ENCODE results near the gene DMRTA2. TPM values are rescaled to one million over a fixed set of nuclear protein-coding genes. Genes with fewer than 3 reads are reported as not detected.

The DMRTA2 gene
- total RNA-seq, 2 experiments from 2014 or later, result not detected

DNA sequence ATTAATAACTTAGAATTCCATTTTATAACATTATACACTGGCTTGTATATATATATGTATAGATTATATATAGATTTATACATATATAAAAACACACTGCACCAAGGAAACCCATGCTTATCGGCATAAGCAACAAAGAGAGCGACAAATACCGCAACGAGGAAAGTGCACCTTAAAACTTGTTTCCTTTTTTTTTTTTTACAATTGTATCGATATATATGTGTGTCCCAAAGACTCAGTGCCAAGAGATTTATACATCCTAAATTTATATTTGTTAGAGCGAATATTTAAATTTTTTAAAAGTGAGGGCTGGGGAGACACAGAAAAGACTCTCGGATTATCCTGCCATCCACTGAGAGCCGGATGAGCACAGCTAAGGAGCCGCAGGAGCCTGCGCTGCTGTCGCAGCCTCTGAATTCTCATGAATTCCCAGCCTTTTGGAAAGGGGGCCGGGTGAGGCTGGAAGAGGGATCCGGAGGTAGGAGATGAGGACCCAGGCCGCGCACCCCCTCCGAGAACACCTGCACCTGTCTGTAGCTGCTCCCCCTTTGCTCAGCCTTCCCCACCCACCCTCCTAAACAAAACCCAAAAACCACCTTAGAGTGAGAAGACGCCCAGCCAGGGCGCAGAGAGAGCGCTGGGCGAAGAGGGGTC is 5.2 kb downstream of the DMRTA2 start:
- no peak overlapping the region for H2AFZ ChIP-seq (ENCODE audit: low read length)
- H3K79me2 ChIP-seq (ENCODE audit: insufficient read depth, low read depth, low read length), result no peaks in the 10 kb centered on the region
- no peaks in the 10 kb centered on the region for H4K20me1 ChIP-seq (ENCODE audit: insufficient read depth, low read length)
- ChIA-PET POLR2A (no interaction called here), CTCF (ENCODE audit: unreplicated experiment) (no interaction called here)
- H3K4me3 ChIP-seq (ENCODE audit: low read depth, low read length, poor library complexity, severe bottlenecking), result no peak overlapping the region
- TF ChIP-seq EZH2phosphoT487 (IDR thresholded peaks at IDR 0.05; ENCODE audit: borderline replicate concordance, low read depth, low read length), result no peak
- TF ChIP-seq, protein P1, sequence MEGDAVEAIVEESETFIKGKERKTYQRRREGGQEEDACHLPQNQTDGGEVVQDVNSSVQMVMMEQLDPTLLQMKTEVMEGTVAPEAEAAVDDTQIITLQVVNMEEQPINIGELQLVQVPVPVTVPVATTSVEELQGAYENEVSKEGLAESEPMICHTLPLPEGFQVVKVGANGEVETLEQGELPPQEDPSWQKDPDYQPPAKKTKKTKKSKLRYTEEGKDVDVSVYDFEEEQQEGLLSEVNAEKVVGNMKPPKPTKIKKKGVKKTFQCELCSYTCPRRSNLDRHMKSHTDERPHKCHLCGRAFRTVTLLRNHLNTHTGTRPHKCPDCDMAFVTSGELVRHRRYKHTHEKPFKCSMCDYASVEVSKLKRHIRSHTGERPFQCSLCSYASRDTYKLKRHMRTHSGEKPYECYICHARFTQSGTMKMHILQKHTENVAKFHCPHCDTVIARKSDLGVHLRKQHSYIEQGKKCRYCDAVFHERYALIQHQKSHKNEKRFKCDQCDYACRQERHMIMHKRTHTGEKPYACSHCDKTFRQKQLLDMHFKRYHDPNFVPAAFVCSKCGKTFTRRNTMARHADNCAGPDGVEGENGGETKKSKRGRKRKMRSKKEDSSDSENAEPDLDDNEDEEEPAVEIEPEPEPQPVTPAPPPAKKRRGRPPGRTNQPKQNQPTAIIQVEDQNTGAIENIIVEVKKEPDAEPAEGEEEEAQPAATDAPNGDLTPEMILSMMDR (conservative IDR thresholded peaks at IDR 0.05; ENCODE audit: low read length), result no peak
- H3K9me2 ChIP-seq (ENCODE audit: insufficient read depth, low read length), result no peaks in the 10 kb centered on the region
- no TSS peak for BruUV-seq (replicated peaks)
- H3K27ac ChIP-seq (ENCODE audit: low read depth, low read length, poor library complexity, severe bottlenecking), result no peak overlapping the region
- H3K9me3 ChIP-seq (ENCODE audit: low read length), result no peaks in the 10 kb centered on the region
- no peaks in the 10 kb centered on the region for H3K4me1 ChIP-seq (ENCODE audit: insufficient read depth, low read length, poor library complexity, severe bottlenecking)
- no peak overlapping the region for H3K4me2 ChIP-seq (ENCODE audit: low read length)
- intact Hi-C loops (cut with micrococcal nuclease; ENCODE audit: unreplicated experiment), result no loop called here
- no peaks in the 10 kb centered on the region for H3K36me3 ChIP-seq (ENCODE audit: insufficient read depth, low read length)
- DNase-seq (ENCODE audit: low spot score), result no peak

DNA sequence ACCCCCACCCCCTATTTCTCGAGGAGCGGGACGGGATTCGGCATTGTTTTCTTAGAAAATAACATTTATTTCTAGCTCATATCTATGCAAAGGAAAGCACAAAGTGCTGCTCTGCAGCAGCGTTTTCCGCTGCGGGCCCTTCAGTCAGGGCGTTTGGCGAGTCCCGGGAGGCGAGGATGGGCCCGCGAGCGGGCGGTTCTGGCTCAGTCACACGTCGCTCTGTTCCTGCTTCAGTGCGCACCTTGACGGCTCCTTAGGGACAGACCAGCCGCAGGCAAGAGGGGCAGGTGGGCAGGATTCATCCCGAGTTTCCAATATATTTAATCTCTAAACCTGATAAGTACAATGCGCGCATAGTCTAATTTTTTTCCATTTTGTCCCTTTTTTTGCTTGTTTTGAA is 5.7 kb downstream of the DMRTA2 start:
- Histone ChIP-seq H3K36me3 (ENCODE audit: insufficient read depth, low read length) (no peaks in the 10 kb centered on the region), H3K9me2 (ENCODE audit: insufficient read depth, low read length) (no peaks in the 10 kb centered on the region), H3K79me2 (ENCODE audit: insufficient read depth, low read depth, low read length) (no peaks in the 10 kb centered on the region), H3K9me3 (ENCODE audit: low read length) (no peaks in the 10 kb centered on the region), H3K4me2 (ENCODE audit: low read length) (no peak overlapping the region), H3K4me3 (ENCODE audit: low read depth, low read length, poor library complexity, severe bottlenecking) (no peak overlapping the region), H3K4me1 (ENCODE audit: insufficient read depth, low read length, poor library complexity, severe bottlenecking) (no peaks in the 10 kb centered on the region), H2AFZ (ENCODE audit: low read length) (no peak overlapping the region), H4K20me1 (ENCODE audit: insufficient read depth, low read length) (no peaks in the 10 kb centered on the region), H3K27ac (ENCODE audit: low read depth, low read length, poor library complexity, severe bottlenecking) (no peak overlapping the region)
- intact Hi-C loops (cut with micrococcal nuclease; ENCODE audit: unreplicated experiment), result no loop called here
- no peak for TF ChIP-seq EZH2phosphoT487 (IDR thresholded peaks at IDR 0.05; ENCODE audit: borderline replicate concordance, low read depth, low read length)
- TF ChIP-seq, protein P1 (conservative IDR thresholded peaks at IDR 0.05; ENCODE audit: low read length), result no peak
- ChIA-PET POLR2A (no interaction called here), CTCF (ENCODE audit: unreplicated experiment) (no interaction called here)
- BruUV-seq (replicated peaks), result no TSS peak
- DNase-seq (ENCODE audit: low spot score), result no peak

DNA sequence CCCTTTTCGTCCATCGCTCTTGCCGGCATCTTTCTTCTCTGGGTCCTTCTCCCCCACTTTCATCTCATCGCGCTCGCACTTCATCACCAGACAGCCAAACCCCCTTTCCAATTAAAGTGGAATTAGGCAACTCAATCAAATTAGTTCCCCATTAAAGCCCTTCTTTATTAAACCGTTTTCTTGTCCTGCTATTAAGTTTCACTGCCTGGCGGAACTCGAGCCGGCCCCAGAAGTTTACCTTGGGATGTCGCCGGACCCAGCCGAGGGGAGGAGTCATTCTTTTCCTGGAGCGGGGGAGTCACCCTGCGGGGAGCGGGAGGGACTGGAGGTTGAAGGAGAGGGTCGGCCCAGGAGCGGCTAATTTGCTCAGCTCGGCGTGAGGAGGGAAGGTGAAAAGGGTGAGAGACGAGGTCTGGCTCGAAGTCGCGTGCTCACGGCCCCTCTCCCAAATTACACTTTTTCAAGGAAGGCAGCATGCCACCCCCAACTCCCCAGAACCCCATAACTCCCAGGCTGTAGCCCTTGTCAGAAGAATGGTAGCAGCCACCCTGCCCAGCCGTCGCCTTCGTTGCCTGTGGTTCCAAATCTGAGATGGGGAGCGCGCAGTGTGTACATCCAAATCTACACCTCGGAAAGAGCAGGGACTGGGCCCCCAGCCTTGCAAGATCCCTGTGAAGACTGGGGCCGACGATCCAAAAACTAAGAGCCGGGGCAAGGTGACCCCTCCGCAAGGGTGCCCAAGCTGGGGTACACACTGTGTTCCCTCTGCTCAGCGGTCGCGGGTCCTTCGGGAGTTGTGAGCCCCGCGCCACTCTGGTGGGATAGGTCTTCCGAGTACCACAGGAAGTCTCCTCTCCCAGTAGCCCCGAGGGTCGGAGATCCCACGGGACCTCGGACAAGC is 6.4 kb downstream of the DMRTA2 start:
- no peaks in the 10 kb centered on the region for H3K9me3 ChIP-seq (ENCODE audit: low read length)
- BruUV-seq (replicated peaks), result no TSS peak
- H3K79me2 ChIP-seq (ENCODE audit: insufficient read depth, low read depth, low read length), result no peaks in the 10 kb centered on the region
- H3K9me2 ChIP-seq (ENCODE audit: insufficient read depth, low read length), result no peaks in the 10 kb centered on the region
- TF ChIP-seq, protein P1 (conservative IDR thresholded peaks at IDR 0.05; ENCODE audit: low read length), result no peak
- TF ChIP-seq EZH2phosphoT487 (IDR thresholded peaks at IDR 0.05; ENCODE audit: borderline replicate concordance, low read depth, low read length), result no peak
- H3K4me2 ChIP-seq (ENCODE audit: low read length), result no peak overlapping the region
- no peak overlapping the region for H2AFZ ChIP-seq (ENCODE audit: low read length)
- intact Hi-C loops (cut with micrococcal nuclease; ENCODE audit: unreplicated experiment), result no loop called here
- H4K20me1 ChIP-seq (ENCODE audit: insufficient read depth, low read length), result no peaks in the 10 kb centered on the region
- CTCF ChIA-PET (ENCODE audit: unreplicated experiment), result no interaction called here
- POLR2A ChIA-PET, result no interaction called here
- no peaks in the 10 kb centered on the region for H3K36me3 ChIP-seq (ENCODE audit: insufficient read depth, low read length)
- H3K4me3 ChIP-seq (ENCODE audit: low read depth, low read length, poor library complexity, severe bottlenecking), result no peak overlapping the region
- H3K4me1 ChIP-seq (ENCODE audit: insufficient read depth, low read length, poor library complexity, severe bottlenecking), result no peaks in the 10 kb centered on the region
- no peak overlapping the region for H3K27ac ChIP-seq (ENCODE audit: low read depth, low read length, poor library complexity, severe bottlenecking)
- no peak for DNase-seq (ENCODE audit: low spot score)

Data from OCI-LY7 (cell line).